Activated T-cell treated with anti-CD3 and anti-CD28 coated beads for 48 hours (primary cell): Measurements from ENCODE around the gene PAX5.

Experiments used
- DNase-seq: peaks from one replicate; pipeline ENCODE4 v3.0.0-alpha.2; 2020; ENCODE audit warnings: low read depth

The PAX5 gene

GRCh38 chr9:36902080-36902716 lies 131.9 kb downstream of the PAX5 start:
- no peak for DNase-seq

GRCh38 chr9:36901528-36901927 lies 132.5 kb downstream of the PAX5 start:
- DNase-seq = no peak

- no peak for DNase-seq
Observed at GRCh38 chr9:36900856-36901220, 133.2 kb downstream of the PAX5 start.

- DNase-seq = no peak
Observed at GRCh38 chr9:36900136-36900855, 133.8 kb downstream of the PAX5 start.

- no peak for DNase-seq
Observed at GRCh38 chr9:36899406-36899805, 134.7 kb downstream of the PAX5 start.

GRCh38 chr9:36898431-36899020 lies 135.5 kb downstream of the PAX5 start:
- DNase-seq = no peak

- DNase-seq = no peak
Observed at GRCh38 chr9:36897478-36897877, 136.6 kb downstream of the PAX5 start.

GRCh38 chr9:36897019-36897418 lies 137.0 kb downstream of the PAX5 start:
- no peak for DNase-seq

- no peak for DNase-seq
Observed at GRCh38 chr9:36896296-36896695, 137.8 kb downstream of the PAX5 start.

GRCh38 chr9:36895744-36896260 lies 138.3 kb downstream of the PAX5 start:
- no peak for DNase-seq

GRCh38 chr9:36894695-36895310 lies 139.3 kb downstream of the PAX5 start:
- no peak for DNase-seq

GRCh38 chr9:36893911-36894310 lies 140.2 kb downstream of the PAX5 start:
- DNase-seq = no peak

GRCh38 chr9:36893184-36893583 lies 140.9 kb downstream of the PAX5 start:
- DNase-seq = no peak

GRCh38 chr9:36892279-36892678 lies 141.8 kb downstream of the PAX5 start:
- no peak for DNase-seq

- no peak for DNase-seq
Observed at GRCh38 chr9:36891341-36891811, 142.7 kb downstream of the PAX5 start.

- no peak for DNase-seq
Observed at GRCh38 chr9:36889844-36890243, 144.2 kb downstream of the PAX5 start.

- DNase-seq = no peak
Observed at GRCh38 chr9:36888551-36888950, 145.5 kb downstream of the PAX5 start.

GRCh38 chr9:36884721-36885120 lies 149.3 kb downstream of the PAX5 start:
- DNase-seq = no peak

- DNase-seq = no peak
Observed at GRCh38 chr9:36882594-36882993, 151.5 kb downstream of the PAX5 start.

- DNase-seq = no peak
Observed at GRCh38 chr9:36881743-36882441, 152.2 kb downstream of the PAX5 start.

GRCh38 chr9:36881316-36881715 lies 152.8 kb downstream of the PAX5 start:
- DNase-seq = no peak

- no peak for DNase-seq
Observed at GRCh38 chr9:36880075-36880474, 154.0 kb downstream of the PAX5 start.
